WTC11 (cell line): ENCODE data around the gene MBD6. TPM values are rescaled to one million over a fixed set of nuclear protein-coding genes. Genes with fewer than 3 reads are reported as not detected.

Experiments
- ATAC-seq: fragments of 200-7000 bp; cut with Tn5 transposase; 2 replicates; pipeline ENCODE4 v1.10.0; 2021; ENCODE audit warnings: mild to moderate bottlenecking, moderate library complexity
- CTCF ChIA-PET: fragments of 300-600 bp; sonication (Branson Sonifier 250); formaldehyde crosslinking; loops from one replicate; lab custom pipeline; 2021; ENCODE audit warnings: antibody characterized with exemption; lab: Charles Lee
- POLR2A ChIA-PET: fragments of 350-600 bp; sonication (Branson Sonifier 250); formaldehyde crosslinking; loops from one replicate; lab custom pipeline; 2021; ENCODE audit warnings: antibody characterized with exemption; lab: Charles Lee
- DNase-seq: peaks from one replicate; pipeline ENCODE4 v3.0.0; 2021; ENCODE audit warnings: low spot score
- H3K27ac Mint-ChIP-seq: 2 replicates; pipeline ENCODE4 v1.8.0; 2021; ENCODE audit warnings: mixed read lengths
- H3K27me3 Mint-ChIP-seq: 2 replicates; pipeline ENCODE4 v1.8.0; 2021; ENCODE audit warnings: low read depth, mild to moderate bottlenecking, moderate library complexity, mixed read lengths
- H3K36me3 Mint-ChIP-seq: 2 replicates; pipeline ENCODE4 v1.8.0; 2021; ENCODE audit warnings: mixed read lengths
- H3K4me1 Mint-ChIP-seq: 2 replicates; pipeline ENCODE4 v1.8.0; 2022; ENCODE audit warnings: mixed read lengths
- H3K4me3 Mint-ChIP-seq: 2 replicates; pipeline ENCODE4 v1.8.0; 2021; ENCODE audit warnings: mild to moderate bottlenecking, moderate library complexity, mixed read lengths
- H3K9me3 Mint-ChIP-seq: 2 replicates; pipeline ENCODE4 v1.8.0; 2021; ENCODE audit warnings: mixed read lengths
- ARID4B ChIP-seq: sonication (generic); formaldehyde crosslinking; IDR thresholded peaks from 2 replicates; pipeline ENCODE4 v1.8.0; 2023; ENCODE audit warnings: missing genetic modification reagents, mild to moderate bottlenecking, borderline replicate concordance
- ATF2 ChIP-seq: sonication (generic); formaldehyde crosslinking; IDR thresholded peaks from 2 replicates; pipeline ENCODE4 v1.8.1; 2022; ENCODE audit warnings: low read depth, missing genetic modification reagents, borderline replicate concordance
- CREM ChIP-seq: sonication (generic); formaldehyde crosslinking; IDR thresholded peaks from 2 replicates; pipeline ENCODE4 v1.8.1; 2022; ENCODE audit warnings: mild to moderate bottlenecking, missing genetic modification reagents, moderate library complexity
- ESRRA ChIP-seq: sonication (generic); formaldehyde crosslinking; IDR thresholded peaks from 2 replicates; pipeline ENCODE4 v1.8.1; 2022; ENCODE audit warnings: mild to moderate bottlenecking, missing genetic modification reagents, borderline replicate concordance
- GRHL2 ChIP-seq: fragments of 250-450 bp; sonication (Bioruptor Pico); IDR thresholded peaks from 2 replicates; pipeline ENCODE4 v1.8.0; 2022; ENCODE audit warnings: mild to moderate bottlenecking, moderate library complexity; ENCODE audit not compliant: insufficient replicate concordance, severe bottlenecking
- GTF2I ChIP-seq: fragments of 250-450 bp; sonication (Bioruptor Pico); conservative IDR thresholded peaks from 2 replicates; pipeline ENCODE4 v1.4.0; 2021; ENCODE audit warnings: mild to moderate bottlenecking
- NFYB ChIP-seq: sonication (generic); formaldehyde crosslinking; conservative IDR thresholded peaks from 2 replicates; pipeline ENCODE4 v1.8.0; 2022; ENCODE audit warnings: low read depth, missing genetic modification reagents
- PRDM15 ChIP-seq: sonication (generic); formaldehyde crosslinking; IDR thresholded peaks from 2 replicates; pipeline ENCODE4 v1.8.0; 2022; ENCODE audit warnings: missing genetic modification reagents
- PREB ChIP-seq: sonication (generic); formaldehyde crosslinking; IDR thresholded peaks from 2 replicates; pipeline ENCODE4 v1.8.1; 2022; ENCODE audit warnings: mild to moderate bottlenecking, missing genetic modification reagents, moderate library complexity, borderline replicate concordance
- SMAD3 ChIP-seq: sonication (generic); formaldehyde crosslinking; IDR thresholded peaks from 2 replicates; pipeline ENCODE4 v1.8.0; 2022; ENCODE audit warnings: missing genetic modification reagents, mild to moderate bottlenecking, borderline replicate concordance
- SP1 ChIP-seq: sonication (generic); formaldehyde crosslinking; conservative IDR thresholded peaks from 2 replicates; pipeline ENCODE4 v1.8.1; 2022; ENCODE audit warnings: missing genetic modification reagents
- TP53 ChIP-seq: sonication (generic); formaldehyde crosslinking; IDR thresholded peaks from 2 replicates; pipeline ENCODE4 v1.8.1; 2023; ENCODE audit warnings: mild to moderate bottlenecking, missing genetic modification reagents
- USF1 ChIP-seq: sonication (generic); formaldehyde crosslinking; IDR thresholded peaks from 2 replicates; pipeline ENCODE4 v1.8.0; 2022; ENCODE audit warnings: mild to moderate bottlenecking, missing genetic modification reagents
- ZBTB43 ChIP-seq: sonication (generic); formaldehyde crosslinking; IDR thresholded peaks from 2 replicates; pipeline ENCODE4 v1.8.1; 2023; ENCODE audit warnings: mild to moderate bottlenecking, missing genetic modification reagents
- ZNF121 ChIP-seq: sonication (generic); formaldehyde crosslinking; IDR thresholded peaks from 2 replicates; pipeline ENCODE4 v1.8.0; 2023; ENCODE audit warnings: missing genetic modification reagents
- ZNF263 ChIP-seq: sonication (generic); formaldehyde crosslinking; IDR thresholded peaks from 2 replicates; pipeline ENCODE4 v1.8.1; 2022; ENCODE audit warnings: low read depth, mild to moderate bottlenecking, moderate library complexity, missing genetic modification reagents
- ZNF512 ChIP-seq: sonication (generic); formaldehyde crosslinking; IDR thresholded peaks from 2 replicates; pipeline ENCODE4 v1.8.1; 2022; ENCODE audit warnings: missing genetic modification reagents, borderline replicate concordance
- total RNA-seq: library from RNA; stranded (reverse); gene quantifications from 3 replicates; pipeline ENCODE4 v1.2.3, GENCODE V29; 2021

MBD6 gene
- total RNA-seq, 1 experiment from 2014 or later: 46.3 TPM

- H3K9me3 Mint-ChIP-seq: peaks cover 5% of the 10 kb centered on the region; the same call in 1 of the 2 replicates
- H3K36me3 Mint-ChIP-seq: peaks cover 95% of the 10 kb centered on the region
Measured at GRCh38 chr12:57500213-57500612, 22.4 kb upstream of the MBD6 start.

More at GRCh38 chr12:57500213-57500612, 22.4 kb upstream of the MBD6 start:
- ATAC-seq (no peak), DNase-seq (no peak)
- no peaks in the 10 kb centered on the region for H3K4me1 Mint-ChIP-seq
- CTCF ChIA-PET: no interaction called here
- no peak overlapping the region for H3K27ac Mint-ChIP-seq
- no peaks in the 10 kb centered on the region for H3K27me3 Mint-ChIP-seq
- POLR2A ChIA-PET: interaction anchor here (0.7 to 1.4 kb wide), 2 partner anchors 19 to 26 kb away, joined by 3 to 4 read pairs; no protein-coding TSS in a partner anchor
- no peak for TF ChIP-seq NFYB (CRISPR knock-in tag)
- no peak for TF ChIP-seq SMAD3
- TF ChIP-seq TP53 (CRISPR knock-in tag): no peak
- TF ChIP-seq ATF2: no peak
- no peak for TF ChIP-seq ZBTB43 (CRISPR knock-in tag)
- no peak for TF ChIP-seq GTF2I (CRISPR knock-in tag)
- TF ChIP-seq GRHL2: no peak
- no peak for TF ChIP-seq SP1 (CRISPR knock-in tag)
- TF ChIP-seq PRDM15 (CRISPR knock-in tag): no peak
- TF ChIP-seq ESRRA: no peak
- TF ChIP-seq CREM (CRISPR knock-in tag): no peak
- TF ChIP-seq ZNF121 (CRISPR knock-in tag): no peak
- TF ChIP-seq ZNF263 (CRISPR knock-in tag): no peak
- no peak for TF ChIP-seq ZNF512 (CRISPR knock-in tag)
- no peak for TF ChIP-seq ARID4B (CRISPR knock-in tag)
- TF ChIP-seq USF1 (CRISPR knock-in tag): no peak
- no peak for TF ChIP-seq PREB (CRISPR knock-in tag)
- H3K4me3 Mint-ChIP-seq: no peak overlapping the region
